ENCODE data around the gene TACO1. TPM values are rescaled to one million over a fixed set of nuclear protein-coding genes. Genes with fewer than 3 reads are reported as not detected.

TACO1 gene
- total and polyA plus RNA-seq, 2 experiments from 2014 or later, result 15.4 to 19.9 TPM

GRCh38 chr17:63587770-63588169 lies 12.9 kb upstream of the TACO1 start (continued):
- TF ChIP-seq CTCF (conservative IDR thresholded peaks at IDR 0.05; ENCODE audit: low read depth in 2 of 2) (no peak), POLR2AphosphoS5 (IDR thresholded peaks at IDR 0.05; ENCODE audit: low read depth) (no peak), STAT1 (IDR thresholded peaks at IDR 0.05; ENCODE audit: unreplicated experiment) (no peak), ZNF331 (CRISPR knock-in tag; IDR thresholded peaks at IDR 0.05; ENCODE audit: low read depth) (no peak), CREB1 (CRISPR knock-in tag; IDR thresholded peaks at IDR 0.05; ENCODE audit: low read depth) (no peak), ZNF462 (CRISPR knock-in tag; IDR thresholded peaks at IDR 0.05) (no peak)

- Histone ChIP-seq H3K27ac (ENCODE audit: low read depth) (no peak overlapping the region), H3K79me2 (replicated peaks; ENCODE audit: insufficient read depth) (no peaks in the 10 kb centered on the region), H3K4me1 (ENCODE audit: insufficient read depth) (no peaks in the 10 kb centered on the region), H4K20me1 (replicated peaks; ENCODE audit: insufficient read depth) (peaks cover 4% of the 10 kb centered on the region; the same call in 1 of the 2 replicates), H3K4me2 (no peak overlapping the region), H3K27me3 (ENCODE audit: insufficient read depth) (no peaks in the 10 kb centered on the region), H2AFZ (no peak overlapping the region), H3K4me3 (no peak overlapping the region), H3F3A (replicated peaks; ENCODE audit: low read depth) (no peaks in the 10 kb centered on the region), H3K36me3 (ENCODE audit: insufficient read depth) (peaks cover 27% of the 10 kb centered on the region), H3K9me2 (ENCODE audit: insufficient read depth) (no peaks in the 10 kb centered on the region)
- ATAC-seq (no peak), DNase-seq (ENCODE audit: low spot score) (no peak)
- no peaks in the 10 kb centered on the region for H3K9me3 Mint-ChIP-seq
- H3K36me3 Mint-ChIP-seq (ENCODE audit: low read depth), result peaks cover 56% of the 10 kb centered on the region
- H3K4me3 Mint-ChIP-seq, result no peak overlapping the region
- H3K27me3 Mint-ChIP-seq (ENCODE audit: insufficient read depth, low read depth, poor library complexity), result peaks cover 2% of the 10 kb centered on the region
- H3K4me1 Mint-ChIP-seq, result no peaks in the 10 kb centered on the region
- no peak overlapping the region for H3K27ac Mint-ChIP-seq
- TF ChIP-seq REST (IDR thresholded peaks at IDR 0.05; ENCODE audit: unreplicated experiment) (no peak), JUNB (IDR thresholded peaks at IDR 0.05; ENCODE audit: unreplicated experiment) (no peak), STAT1 (IDR thresholded peaks at IDR 0.05; ENCODE audit: unreplicated experiment) (no peak), EZH2phosphoT487 (IDR thresholded peaks at IDR 0.05; ENCODE audit: unreplicated experiment) (no peak), ZNF331 (CRISPR knock-in tag; IDR thresholded peaks at IDR 0.05; ENCODE audit: low read depth) (no peak)
Observed at GRCh38 chr17:63588797-63589196, 11.9 kb upstream of the TACO1 start.

All from GM23338 (cell line).